ENCODE measurements around the gene SERINC4.

SERINC4 gene

GRCh38 chr15:43789409-43789808 is 10.6 kb downstream of the SERINC4 start:
- no peak for DNase-seq
- TF ChIP-seq GATA1 (IDR thresholded peaks at IDR 0.05; ENCODE audit: low read depth, low read length) (no peak), POLR2A (IDR thresholded peaks at IDR 0.05; ENCODE audit: low read length) (no peak)

GRCh38 chr15:43779016-43779415 is 21.0 kb downstream of the SERINC4 start:
- TF ChIP-seq GATA1 (IDR thresholded peaks at IDR 0.05; ENCODE audit: low read depth, low read length), result no peak
- DNase-seq, result no peak

GRCh38 chr15:43777267-43777914 is 22.6 kb downstream of the SERINC4 start:
- DNase-seq, result peak; percentile 91 to 92
- no peak for TF ChIP-seq GATA1 (IDR thresholded peaks at IDR 0.05; ENCODE audit: low read depth, low read length)
- peak; percentile 78 for TF ChIP-seq POLR2A (IDR thresholded peaks at IDR 0.05; ENCODE audit: low read length)

GRCh38 chr15:43776718-43777266 is 23.2 kb downstream of the SERINC4 start, which contains the start of gene ELL3:
Gene ELL3, minus strand, starts transcription at chr15:43776966. Its CDS starts 65 bp downstream, at chr15:43776901.
- DNase-seq, result peak; percentile 86 to 89
- TF ChIP-seq POLR2A (IDR thresholded peaks at IDR 0.05; ENCODE audit: low read length) (no peak), GATA1 (IDR thresholded peaks at IDR 0.05; ENCODE audit: low read depth, low read length) (no peak)

GRCh38 chr15:43776101-43776717 is 23.8 kb downstream of the SERINC4 start:
- TF ChIP-seq POLR2A (IDR thresholded peaks at IDR 0.05; ENCODE audit: low read length) (no peak), GATA1 (IDR thresholded peaks at IDR 0.05; ENCODE audit: low read depth, low read length) (no peak)
- DNase-seq, result peak in 1 of 2 experiments; percentile 20

- peak; percentile 18 to 42 for DNase-seq
- no peak for TF ChIP-seq POLR2A (IDR thresholded peaks at IDR 0.05; ENCODE audit: low read length)
- no peak for TF ChIP-seq GATA1 (IDR thresholded peaks at IDR 0.05; ENCODE audit: low read depth, low read length)
Measured at GRCh38 chr15:43775411-43775965, 24.5 kb downstream of the SERINC4 start.

- TF ChIP-seq POLR2A (IDR thresholded peaks at IDR 0.05; ENCODE audit: low read length) (no peak), GATA1 (IDR thresholded peaks at IDR 0.05; ENCODE audit: low read depth, low read length) (no peak)
- no peak for DNase-seq
Measured at GRCh38 chr15:43774062-43774461, 26.0 kb downstream of the SERINC4 start.

GRCh38 chr15:43772624-43773023 is 27.4 kb downstream of the SERINC4 start:
- DNase-seq, result no peak
- TF ChIP-seq POLR2A (IDR thresholded peaks at IDR 0.05; ENCODE audit: low read length) (no peak), GATA1 (IDR thresholded peaks at IDR 0.05; ENCODE audit: low read depth, low read length) (no peak)

- peak; percentile 17 to 37 for DNase-seq
Measured at GRCh38 chr15:43771816-43772215, 28.2 kb downstream of the SERINC4 start.

GRCh38 chr15:43769584-43770228 is 30.3 kb downstream of the SERINC4 start:
- TF ChIP-seq GATA1 (IDR thresholded peaks at IDR 0.05; ENCODE audit: low read depth, low read length) (no peak), POLR2A (IDR thresholded peaks at IDR 0.05; ENCODE audit: low read length) (no peak)
- peak; percentile 68 to 82 for DNase-seq

More at GRCh38 chr15:43771816-43772215, 28.2 kb downstream of the SERINC4 start:
- no peak for TF ChIP-seq POLR2A (IDR thresholded peaks at IDR 0.05; ENCODE audit: low read length)
- TF ChIP-seq GATA1 (IDR thresholded peaks at IDR 0.05; ENCODE audit: low read depth, low read length), result no peak

GRCh38 chr15:43763819-43764446 is 36.1 kb downstream of the SERINC4 start:
- no peak for DNase-seq
- TF ChIP-seq GATA1 (IDR thresholded peaks at IDR 0.05; ENCODE audit: low read depth, low read length), result no peak
- TF ChIP-seq POLR2A (IDR thresholded peaks at IDR 0.05; ENCODE audit: low read length), result no peak

GRCh38 chr15:43762824-43763223 is 37.2 kb downstream of the SERINC4 start:
- no peak for TF ChIP-seq POLR2A (IDR thresholded peaks at IDR 0.05; ENCODE audit: low read length)
- no peak for TF ChIP-seq GATA1 (IDR thresholded peaks at IDR 0.05; ENCODE audit: low read depth, low read length)
- DNase-seq, result no peak

GRCh38 chr15:43751885-43752284 is 48.1 kb downstream of the SERINC4 start:
- TF ChIP-seq GATA1 (IDR thresholded peaks at IDR 0.05; ENCODE audit: low read depth, low read length), result no peak
- TF ChIP-seq POLR2A (IDR thresholded peaks at IDR 0.05; ENCODE audit: low read length), result no peak
- DNase-seq, result no peak
